ENCODE data around the gene MEGF11. TPM values are rescaled to one million over a fixed set of nuclear protein-coding genes. Genes with fewer than 3 reads are reported as not detected.

MEGF11 gene
- total RNA-seq, 1 experiment from 2014 or later: 1.2 TPM

GRCh38 chr15:66101715-66102395, 151.7 kb downstream of the MEGF11 start:
- Histone ChIP-seq H2AK5ac (ENCODE audit: insufficient read length, low read length) (no peak overlapping the region), H3K4me2 (ENCODE audit: insufficient read depth, insufficient read length, low read length) (no peak overlapping the region), H3K79me1 (ENCODE audit: insufficient read depth, low read depth, low read length, poor library complexity, severe bottlenecking) (no peaks in the 10 kb centered on the region), H4K20me1 (ENCODE audit: control insufficient read depth, insufficient read depth, insufficient read length) (no peaks in the 10 kb centered on the region), H3K23ac (ENCODE audit: insufficient read length, low read depth, low read length) (no peak overlapping the region), H3K9ac (ENCODE audit: extremely low read depth, insufficient read length, low read length) (no peak overlapping the region), H3K79me2 (ENCODE audit: insufficient read depth, low read length) (no peaks in the 10 kb centered on the region), H3K23me2 (ENCODE audit: insufficient read length, low read depth, low read length, poor library complexity, severe bottlenecking) (no peaks in the 10 kb centered on the region), H2BK12ac (ENCODE audit: insufficient read length, low read depth, low read length) (no peak overlapping the region), H2BK5ac (ENCODE audit: insufficient read length, low read length) (no peak overlapping the region), H4K5ac (ENCODE audit: insufficient read length, low read depth, low read length) (no peak overlapping the region), H2BK20ac (ENCODE audit: low read depth, low read length, poor library complexity, severe bottlenecking) (no peak overlapping the region), H3K27me3 (ENCODE audit: insufficient read depth, low read length) (no peaks in the 10 kb centered on the region), H4K8ac (replicated peaks; ENCODE audit: insufficient read length, low read depth, low read length) (no peak overlapping the region), H3T11ph (ENCODE audit: low read length) (no peak overlapping the region), H4K91ac (ENCODE audit: insufficient read length, low read depth, low read length) (no peak overlapping the region), H2AFZ (ENCODE audit: low read length) (no peak overlapping the region), H2BK15ac (ENCODE audit: low read depth, low read length) (no peak overlapping the region), H3K4me1 (ENCODE audit: insufficient read depth, low read length) (no peaks in the 10 kb centered on the region), H3K9me3 (ENCODE audit: control insufficient read depth, low read depth, low read length) (no peaks in the 10 kb centered on the region), H3K27ac (ENCODE audit: insufficient read length, low read depth, low read length) (no peak overlapping the region), H3K4ac (ENCODE audit: low read depth, low read length) (no peak overlapping the region), H2BK120ac (ENCODE audit: low read depth, low read length, poor library complexity, severe bottlenecking) (no peak overlapping the region), H3K14ac (ENCODE audit: insufficient read depth, low read length) (no peak overlapping the region), H3K18ac (ENCODE audit: insufficient read length, low read depth, low read length) (no peak overlapping the region), H3K56ac (ENCODE audit: insufficient read length, low read depth, low read length) (no peak overlapping the region)
- TF ChIP-seq, protein P1, sequence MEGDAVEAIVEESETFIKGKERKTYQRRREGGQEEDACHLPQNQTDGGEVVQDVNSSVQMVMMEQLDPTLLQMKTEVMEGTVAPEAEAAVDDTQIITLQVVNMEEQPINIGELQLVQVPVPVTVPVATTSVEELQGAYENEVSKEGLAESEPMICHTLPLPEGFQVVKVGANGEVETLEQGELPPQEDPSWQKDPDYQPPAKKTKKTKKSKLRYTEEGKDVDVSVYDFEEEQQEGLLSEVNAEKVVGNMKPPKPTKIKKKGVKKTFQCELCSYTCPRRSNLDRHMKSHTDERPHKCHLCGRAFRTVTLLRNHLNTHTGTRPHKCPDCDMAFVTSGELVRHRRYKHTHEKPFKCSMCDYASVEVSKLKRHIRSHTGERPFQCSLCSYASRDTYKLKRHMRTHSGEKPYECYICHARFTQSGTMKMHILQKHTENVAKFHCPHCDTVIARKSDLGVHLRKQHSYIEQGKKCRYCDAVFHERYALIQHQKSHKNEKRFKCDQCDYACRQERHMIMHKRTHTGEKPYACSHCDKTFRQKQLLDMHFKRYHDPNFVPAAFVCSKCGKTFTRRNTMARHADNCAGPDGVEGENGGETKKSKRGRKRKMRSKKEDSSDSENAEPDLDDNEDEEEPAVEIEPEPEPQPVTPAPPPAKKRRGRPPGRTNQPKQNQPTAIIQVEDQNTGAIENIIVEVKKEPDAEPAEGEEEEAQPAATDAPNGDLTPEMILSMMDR (conservative IDR thresholded peaks at IDR 0.05): no peak
- H3K9me3 Mint-ChIP-seq: no peaks in the 10 kb centered on the region
- H3K36me3 Mint-ChIP-seq (ENCODE audit: insufficient read depth in 1 of 3, low read depth in 3 of 3): no peaks in the 10 kb centered on the region
- peak overlapping the region in 1 of 2 experiments; percentile 3; a peak in 1 of 5 replicates for H3K4me3 Mint-ChIP-seq
- DNase-seq: no peak
- H3K27me3 Mint-ChIP-seq (ENCODE audit: low read depth): peaks cover 3% of the 10 kb centered on the region; the same call in 1 of the 2 replicates
- WGBS (ENCODE audit: extremely low coverage, insufficient read length, low lambda C conversion rate): no CpG with 5 or more reads among the region's 10 CpGs
- H3K27ac Mint-ChIP-seq: no peak overlapping the region; a peak in 1 of 7 replicates
- H3K4me1 Mint-ChIP-seq: peaks cover 35 to 55% of the 10 kb centered on the region in 2 experiments
